ENCODE measurements around the gene TRMT2A.

The TRMT2A gene

DNA sequence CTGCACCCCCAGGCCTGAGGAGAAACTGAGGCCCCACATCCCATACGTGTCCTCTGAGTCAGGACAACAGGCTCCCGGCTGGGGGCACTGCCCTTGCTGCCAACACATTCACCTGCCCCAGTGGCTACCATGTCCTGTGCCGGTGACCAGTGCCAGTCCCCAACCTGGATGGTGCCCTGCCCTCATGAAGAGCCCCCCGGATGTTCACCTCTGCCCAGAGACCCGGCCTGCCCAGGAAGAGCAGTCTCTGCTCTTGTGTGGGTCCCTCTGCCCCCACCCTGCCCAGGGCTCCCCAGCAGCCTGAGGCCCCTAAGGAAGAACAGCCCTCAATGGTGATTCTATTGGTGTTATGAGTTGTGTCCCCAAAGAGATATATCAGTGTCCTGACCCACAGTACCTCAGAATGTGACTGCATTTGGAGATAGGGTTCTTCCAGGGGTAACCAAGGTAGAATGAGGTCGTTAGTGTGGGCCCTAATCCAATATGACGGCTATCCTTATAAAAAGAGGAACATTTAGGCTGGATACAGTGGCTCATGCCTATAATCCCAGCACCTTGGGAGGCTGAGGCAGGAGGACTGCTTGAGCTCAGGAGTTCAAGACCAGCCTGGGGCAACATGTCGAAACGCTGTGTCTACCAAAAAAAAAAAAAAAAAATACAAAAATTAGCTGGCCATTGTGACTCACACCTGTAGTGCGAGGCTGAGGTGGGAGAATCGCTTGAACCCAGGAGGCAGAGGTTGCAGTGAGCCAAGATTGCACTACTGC, 50.2 kb downstream of the TRMT2A start:
- FAIRE-seq (no peak), DNase-seq (ENCODE audit: extremely low spot score, insufficient read length, low read depth) (no peak)

DNA sequence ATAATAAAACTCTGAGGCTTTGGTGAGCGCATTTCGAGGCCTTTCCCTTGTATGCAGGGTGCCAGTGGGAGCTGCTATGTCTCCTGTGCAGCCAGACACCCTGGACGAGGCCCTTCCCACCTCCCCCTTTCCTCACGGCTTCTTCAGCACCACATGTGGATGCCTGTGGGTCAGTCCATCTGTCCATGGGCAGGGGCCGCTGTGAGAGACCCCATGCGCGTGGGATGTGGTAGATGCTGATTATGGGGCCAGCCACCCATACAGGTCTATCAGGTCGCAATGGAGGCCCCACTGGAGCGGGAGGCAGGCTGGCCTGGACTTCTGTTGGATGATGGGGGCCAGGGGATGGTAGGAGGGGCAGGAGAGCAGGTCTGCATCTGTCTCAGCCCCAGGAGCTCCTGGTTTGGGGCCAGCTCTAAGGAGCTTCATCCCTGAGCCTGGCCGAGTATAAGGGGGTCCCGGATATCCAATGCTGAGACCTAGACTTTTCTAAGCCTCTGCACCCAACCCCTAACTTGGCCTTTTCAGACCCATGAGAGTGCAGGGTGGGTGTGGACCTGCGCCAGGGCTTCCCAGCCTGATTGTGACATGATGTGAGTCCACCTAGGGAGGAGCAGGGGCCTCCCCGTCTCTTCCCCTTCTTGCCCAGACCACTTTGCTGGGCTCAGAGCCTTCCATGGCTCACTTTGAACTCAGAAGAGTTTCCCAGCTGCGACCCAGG, 51.0 kb downstream of the TRMT2A start:
- FAIRE-seq (no peak), DNase-seq (ENCODE audit: extremely low spot score, insufficient read length, low read depth) (no peak)

DNA sequence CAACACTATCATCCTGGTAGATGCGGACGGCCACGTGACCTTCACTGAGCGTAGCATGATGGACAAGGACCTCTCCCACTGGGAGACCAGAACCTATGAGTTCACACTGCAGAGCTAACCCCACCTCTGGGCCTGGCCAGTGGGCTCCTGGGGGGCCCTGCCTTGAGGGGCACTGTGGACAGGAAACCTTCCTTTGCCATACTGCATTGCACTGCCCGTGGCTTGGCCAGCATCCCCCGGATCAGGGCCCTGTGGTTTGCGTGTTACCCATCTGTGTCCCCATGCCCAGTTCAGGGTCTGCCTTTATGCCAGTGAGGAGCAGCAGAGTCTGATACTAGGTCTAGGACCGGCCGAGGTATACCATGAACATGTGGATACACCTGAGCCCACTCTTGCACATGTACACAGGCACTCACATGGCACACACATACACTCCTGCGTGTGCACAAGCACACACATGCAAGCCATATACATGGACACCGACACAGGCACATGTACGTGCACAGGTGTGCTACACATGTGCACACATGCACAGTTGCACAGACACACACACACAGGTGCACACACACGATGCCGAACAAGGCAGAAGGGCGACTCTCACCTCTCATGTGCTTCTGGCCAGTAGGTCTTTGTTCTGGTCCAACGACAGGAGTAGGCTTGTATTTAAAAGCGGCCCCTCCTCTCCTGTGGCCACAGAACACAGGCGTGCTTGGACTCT, 52.3 kb downstream of the TRMT2A start:
- FAIRE-seq = no peak
- no peak for DNase-seq (ENCODE audit: extremely low spot score, insufficient read length, low read depth)

DNA sequence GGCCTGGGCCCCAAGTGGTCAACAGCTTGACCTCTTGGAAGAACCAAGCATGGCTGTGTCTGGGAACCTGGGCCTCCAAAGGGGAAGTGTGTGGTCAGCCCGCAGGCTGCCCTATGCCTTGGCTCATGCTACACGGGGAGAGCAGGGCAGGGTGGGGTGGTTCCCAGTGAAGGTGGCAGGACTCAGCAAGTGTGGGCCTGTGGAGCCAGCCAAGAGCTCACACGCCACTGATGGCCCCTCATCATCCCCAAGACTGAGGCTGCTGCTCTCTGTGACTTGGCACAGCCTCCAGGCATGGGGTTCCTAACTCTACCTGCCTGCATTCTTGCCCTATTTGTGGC, 52.9 kb downstream of the TRMT2A start:
- FAIRE-seq (no peak), DNase-seq (ENCODE audit: extremely low spot score, insufficient read length, low read depth) (no peak)

DNA sequence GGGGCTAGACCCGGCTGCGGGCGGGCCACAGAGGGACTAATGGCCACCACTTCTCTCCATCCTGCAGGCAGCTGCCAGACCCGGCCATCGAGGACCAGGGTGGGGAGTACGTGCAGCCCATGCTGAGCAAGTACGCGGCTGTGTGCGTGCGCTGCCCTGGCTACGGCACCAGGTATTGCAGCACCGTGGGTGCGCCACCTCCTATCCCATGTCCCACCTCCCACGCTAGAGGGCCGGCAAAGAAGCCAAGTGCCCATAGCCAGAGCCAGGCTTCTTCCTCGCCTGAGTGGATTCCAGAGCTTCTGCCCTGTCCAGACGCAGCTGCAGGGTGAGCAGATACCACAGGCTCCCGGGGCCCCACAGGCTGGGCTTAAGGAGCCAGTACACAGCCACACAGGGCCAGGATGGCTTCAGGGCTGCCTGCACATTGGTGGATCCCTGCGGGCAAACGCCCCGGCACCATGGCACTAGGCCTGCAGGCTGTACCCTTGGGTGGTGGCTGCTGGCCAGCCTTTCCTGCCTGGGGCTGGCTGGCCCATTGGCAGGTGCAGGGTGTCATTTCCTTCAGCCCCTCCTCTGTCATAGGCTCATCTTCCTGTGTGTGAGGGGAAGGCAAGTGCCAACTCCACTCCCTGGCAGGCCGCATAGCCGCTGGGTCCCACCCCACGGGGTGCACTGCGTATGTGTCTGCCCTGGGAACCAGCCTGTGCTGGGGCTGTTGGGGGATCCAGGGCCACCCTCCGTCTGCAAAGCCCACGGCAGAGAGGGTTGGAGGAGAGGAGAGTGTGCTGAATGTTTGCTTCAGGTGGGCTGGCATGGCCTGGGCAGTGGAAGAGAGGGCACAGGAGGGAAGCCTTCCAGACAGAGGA, 53.5 kb downstream of the TRMT2A start:
- DNase-seq (ENCODE audit: extremely low spot score, insufficient read length, low read depth) (no peak), FAIRE-seq (no peak)

DNA sequence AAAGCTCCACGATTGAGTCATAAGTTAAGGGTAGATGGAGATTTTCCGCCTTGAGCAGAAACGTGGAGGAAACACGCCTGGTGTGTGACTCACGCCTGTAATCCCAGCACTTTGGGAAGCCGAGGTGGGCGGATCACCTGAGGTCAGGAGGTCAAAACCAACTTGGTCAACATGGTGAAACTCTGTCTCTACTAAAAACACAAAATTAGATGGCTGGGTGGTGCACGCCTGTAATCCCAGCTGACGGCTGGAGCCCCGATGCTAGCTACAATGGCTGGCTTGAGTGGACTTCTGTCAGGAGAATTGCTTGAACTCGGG, 54.3 kb downstream of the TRMT2A start:
- DNase-seq (ENCODE audit: extremely low spot score, insufficient read length, low read depth) (no peak), FAIRE-seq (no peak)

DNA sequence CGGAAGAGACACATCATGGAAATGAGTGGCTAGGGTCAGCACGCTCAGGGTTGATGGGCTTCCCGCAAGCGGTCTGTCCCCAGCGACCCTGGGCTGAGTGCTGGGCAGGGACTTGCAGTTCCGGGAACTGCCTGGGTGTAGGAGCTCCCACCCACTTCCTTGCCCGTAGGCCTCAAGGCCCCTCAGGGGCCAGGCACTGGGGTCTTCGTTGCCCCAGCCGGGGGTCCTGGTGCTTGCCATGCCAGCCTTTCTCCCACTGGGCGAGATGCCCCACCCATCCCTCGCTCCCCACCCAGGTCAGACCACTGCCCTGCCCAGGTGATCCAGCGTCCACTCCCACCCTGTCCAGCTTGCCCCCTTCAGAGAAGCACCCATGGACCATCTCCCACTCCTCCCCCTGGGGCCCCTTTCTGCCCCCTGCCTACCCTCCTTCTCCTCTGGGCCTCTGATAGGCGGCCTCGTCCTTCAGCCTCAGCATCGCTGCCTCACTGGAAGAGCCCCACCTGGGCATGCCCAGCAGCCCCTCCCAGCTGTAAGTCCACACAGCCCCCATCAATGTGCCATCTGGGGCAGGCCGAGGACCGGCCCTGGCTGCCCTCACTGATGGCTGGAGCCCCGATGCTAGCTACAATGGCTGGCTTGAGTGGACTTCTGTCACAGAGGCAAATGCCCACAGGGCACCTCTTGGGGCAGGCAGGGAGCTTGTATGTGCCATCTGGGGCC, 54.8 kb downstream of the TRMT2A start:
- no peak for FAIRE-seq

More for the DNA sequence above, 54.8 kb downstream of the TRMT2A start:
- no peak for DNase-seq (ENCODE audit: extremely low spot score, insufficient read length, low read depth)
